ENCODE measurements around the gene MYG1.
"Not testable (repeated sequence)": the region's sequence is repeated elsewhere in the genome, so short reads cannot be mapped to it uniquely, and the experiment has no call there.

The MYG1 gene

GRCh38 chr12:53287741-53288216, 11.7 kb upstream of the MYG1 start:
- peak; percentile 79 for DNase-seq (ENCODE audit: low spot score)

- DNase-seq (ENCODE audit: low spot score): no peak
These were observed 11.2 kb upstream of the MYG1 start for GRCh38 chr12:53288322-53288721.

- DNase-seq (ENCODE audit: low spot score): no peak
These were observed 9.6 kb upstream of the MYG1 start for GRCh38 chr12:53289891-53290290.

- no peak for DNase-seq (ENCODE audit: low spot score)
These were observed 8.8 kb upstream of the MYG1 start for GRCh38 chr12:53290661-53291060.

DNA sequence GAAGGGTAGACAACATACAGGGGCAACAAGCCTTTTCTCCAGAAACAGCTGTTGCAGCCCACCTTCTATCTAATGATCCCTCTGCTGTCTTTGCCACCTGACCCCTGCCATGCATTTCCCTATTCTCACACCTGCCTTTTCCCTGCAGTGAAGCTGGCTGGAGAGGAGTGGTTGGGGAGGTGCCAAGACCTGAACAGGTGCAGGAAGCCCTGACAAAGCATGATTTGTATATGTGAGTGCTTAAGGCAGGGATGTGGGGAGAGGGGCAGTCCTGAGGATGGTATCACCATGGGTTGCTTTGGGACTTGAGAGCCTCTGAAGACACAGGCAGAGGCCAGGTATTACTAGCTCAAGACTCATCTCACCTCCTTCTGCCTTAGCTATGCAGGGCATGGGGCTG, 7.1 kb upstream of the MYG1 start:
- no peak for DNase-seq (ENCODE audit: low spot score)

DNA sequence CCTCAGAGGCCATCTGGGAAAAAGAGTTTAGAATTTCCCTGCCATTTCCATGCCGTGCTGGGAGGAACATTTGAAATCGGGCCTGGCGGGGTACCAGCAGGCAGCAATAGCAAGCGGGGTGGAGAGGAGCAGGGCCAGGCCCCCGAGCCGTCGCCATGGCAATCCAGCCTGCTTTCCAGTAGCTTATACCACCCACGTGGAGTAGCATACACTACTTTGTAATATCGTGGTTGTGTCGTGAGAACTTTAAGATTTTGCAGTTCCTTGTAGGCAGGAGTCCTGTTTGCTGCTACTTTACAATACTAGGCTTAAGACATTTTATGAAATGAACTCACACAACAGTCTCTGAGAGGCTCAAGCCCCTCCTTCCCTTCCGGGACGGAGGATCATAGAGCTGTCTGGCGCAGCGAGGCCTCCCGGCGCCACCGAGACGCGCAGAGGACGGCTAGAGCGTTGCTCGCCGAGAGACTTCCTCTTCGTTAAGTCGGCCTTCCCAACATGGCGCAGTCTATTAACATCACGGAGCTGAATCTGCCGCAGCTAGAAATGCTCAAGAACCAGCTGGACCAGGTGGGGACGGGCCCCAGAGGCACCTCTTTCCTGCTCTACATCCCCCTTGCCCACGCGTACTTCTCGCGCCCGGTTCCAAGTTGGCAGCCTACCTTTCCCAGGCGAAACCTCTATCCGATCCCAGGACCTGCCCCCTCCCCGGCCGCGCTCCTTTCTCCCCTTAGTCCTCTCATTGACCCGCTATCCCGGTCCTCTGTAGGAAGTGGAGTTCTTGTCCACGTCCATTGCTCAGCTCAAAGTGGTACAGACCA, 4.2 kb upstream of the MYG1 start, which contains the start of gene PFDN5:
Gene PFDN5 (plus strand): TSS at position 473 of the 821 bp plus-strand sequence. CDS start 26 bp downstream, at position 499.
- peak; percentile 90 for DNase-seq (ENCODE audit: low spot score)

DNA sequence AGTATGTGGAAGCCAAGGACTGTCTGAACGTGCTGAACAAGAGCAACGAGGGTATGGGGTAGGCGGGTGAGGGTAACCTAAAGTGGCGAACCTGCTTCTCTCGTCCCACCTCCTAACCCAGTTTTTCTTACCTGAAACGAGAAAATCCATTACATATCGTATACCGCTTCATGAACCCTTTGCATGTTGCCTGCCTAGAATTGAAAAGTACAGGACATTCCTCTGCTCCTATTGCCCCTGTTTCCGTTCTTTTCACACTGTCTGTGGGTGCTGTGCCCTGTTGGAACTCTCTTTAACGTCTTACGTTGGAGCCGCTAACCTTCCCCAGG, 3.6 kb upstream of the MYG1 start:
- DNase-seq (ENCODE audit: low spot score): no peak

GRCh38 chr12:53297106-53297505, 2.4 kb upstream of the MYG1 start:
- DNase-seq (ENCODE audit: low spot score): not testable (repeated sequence)

DNA sequence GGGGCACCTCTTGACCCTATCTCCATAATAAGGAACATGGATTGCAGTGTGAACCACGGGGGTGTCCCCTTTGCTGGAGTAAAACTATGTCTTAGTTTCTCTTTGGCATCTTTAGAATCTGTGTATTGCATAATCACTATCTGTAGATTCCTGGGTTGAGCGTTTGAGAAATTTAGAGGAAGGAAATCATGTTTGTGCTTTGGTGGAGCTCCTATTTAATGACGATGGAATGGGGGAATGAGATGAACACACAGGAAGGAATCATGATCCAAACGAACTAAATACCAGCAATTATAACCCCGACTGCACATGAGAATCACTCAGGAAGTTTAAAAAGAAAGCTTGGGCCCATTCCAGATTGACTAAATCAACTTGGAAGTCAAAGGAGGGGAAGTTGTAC, 1.3 kb upstream of the MYG1 start:
- no peak for DNase-seq (ENCODE audit: low spot score)

- no peak for DNase-seq (ENCODE audit: low spot score)
These were observed 418 bp upstream of the MYG1 start for GRCh38 chr12:53299101-53299453.

GRCh38 chr12:53300187-53300586, 692 bp downstream of the MYG1 start:
- no peak for DNase-seq (ENCODE audit: low spot score)

GRCh38 chr12:53302903-53303302, 3.4 kb downstream of the MYG1 start:
- DNase-seq (ENCODE audit: low spot score): no peak

DNA sequence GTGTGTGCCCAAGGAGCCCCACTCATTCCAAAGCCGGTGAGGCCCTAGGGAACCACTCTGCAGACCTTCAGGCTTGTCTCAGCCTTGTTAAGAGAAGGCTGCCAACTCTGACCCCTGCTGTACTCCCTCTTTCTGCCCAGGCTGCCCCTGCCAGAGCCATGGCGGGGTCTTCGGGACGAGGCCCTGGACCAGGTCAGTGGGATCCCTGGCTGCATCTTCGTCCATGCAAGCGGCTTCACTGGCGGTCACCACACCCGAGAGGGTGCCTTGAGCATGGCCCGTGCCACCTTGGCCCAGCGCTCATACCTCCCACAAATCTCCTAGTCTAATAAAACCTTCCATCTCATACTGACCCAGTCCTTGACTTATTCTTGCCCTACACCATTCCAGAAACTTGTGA, 7.3 kb downstream of the MYG1 start:
- no peak for DNase-seq (ENCODE audit: low spot score)

DNA sequence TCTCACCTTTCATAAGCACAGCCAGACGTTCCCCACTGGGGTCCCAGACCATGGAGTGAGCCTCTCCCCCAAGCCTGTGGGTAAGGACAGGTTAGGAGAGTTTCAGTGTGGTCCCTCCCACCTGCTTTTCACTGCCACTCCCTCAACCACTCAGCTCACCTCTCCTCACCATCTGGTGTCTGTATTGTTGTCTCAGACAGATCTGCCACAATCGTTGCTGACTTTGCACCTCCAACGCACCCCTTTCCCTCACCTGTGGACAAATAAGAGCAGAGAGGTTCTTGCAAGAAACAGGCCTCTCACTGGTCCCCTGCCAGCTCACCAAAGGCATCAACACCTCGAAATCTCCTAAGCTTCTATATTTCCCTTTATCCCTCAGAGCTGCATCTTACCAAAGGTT, 8.8 kb downstream of the MYG1 start:
- no peak for DNase-seq (ENCODE audit: low spot score)

DNA sequence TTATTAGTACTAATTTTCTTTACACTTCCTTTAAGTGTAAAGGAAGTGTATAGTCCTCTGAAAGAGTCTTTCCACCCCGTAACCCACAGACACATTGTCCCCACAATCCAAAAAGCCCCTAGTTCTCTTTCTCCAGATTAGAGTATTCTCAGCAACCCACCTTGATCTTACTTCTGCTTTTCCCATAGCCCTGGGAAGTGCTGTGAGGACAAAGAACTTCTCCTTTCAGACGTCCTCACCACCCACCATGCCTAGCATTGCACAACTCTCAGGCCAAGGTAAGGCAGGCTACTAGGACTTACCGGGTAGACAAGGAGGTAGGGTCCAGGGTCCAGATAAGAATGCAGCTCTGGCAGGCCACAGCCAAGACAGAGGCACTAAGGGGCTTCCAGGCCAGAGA, 14.5 kb downstream of the MYG1 start:
- DNase-seq (ENCODE audit: low spot score): no peak

GRCh38 chr12:53320352-53321195, 21.1 kb downstream of the MYG1 start:
- no peak for DNase-seq (ENCODE audit: low spot score)

DNA sequence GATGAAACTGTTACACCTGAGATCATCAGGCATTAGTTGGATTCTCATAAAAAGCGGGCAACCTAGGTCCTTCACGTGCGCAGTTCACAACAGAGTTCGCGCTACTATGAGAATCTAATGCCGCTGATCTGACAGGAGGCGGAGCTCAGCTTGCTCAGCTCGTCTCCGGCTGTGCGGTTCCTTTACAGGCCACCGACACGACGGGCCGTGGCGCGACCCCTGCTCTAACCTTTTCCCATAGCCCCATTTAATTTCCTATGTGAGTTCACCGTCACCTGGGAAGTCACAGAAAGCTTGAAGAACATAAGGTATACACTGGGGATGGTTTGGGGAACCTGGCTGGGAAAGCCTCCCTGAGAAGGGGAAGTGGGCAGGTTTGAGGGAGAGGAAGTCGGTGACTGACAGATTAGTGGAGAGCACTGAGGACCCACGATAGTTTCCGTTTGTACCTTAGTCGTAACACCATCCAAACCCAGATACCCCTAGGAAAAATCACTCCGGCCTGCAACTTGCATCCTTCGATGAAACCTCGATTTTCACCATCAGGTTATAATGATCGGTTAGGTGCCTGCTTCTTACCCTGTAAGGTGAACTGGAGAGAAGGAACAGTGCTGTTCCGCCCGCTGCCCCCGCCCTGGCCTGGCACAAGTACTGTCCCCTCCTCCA, 24.8 kb downstream of the MYG1 start:
- DNase-seq (ENCODE audit: low spot score): peak; percentile 60

- peak; percentile 83 for DNase-seq (ENCODE audit: low spot score)
These were observed 25.4 kb downstream of the MYG1 start for GRCh38 chr12:53324779-53325510.

GRCh38 chr12:53325511-53326061, 26.1 kb downstream of the MYG1 start:
- no peak for DNase-seq (ENCODE audit: low spot score)

- DNase-seq (ENCODE audit: low spot score): no peak
These were observed 27.1 kb downstream of the MYG1 start for GRCh38 chr12:53326460-53327185.
